GM23338 (cell line): ENCODE measurements around the gene CKLF.

Experiments
- EZH2 ChIP-seq: fragments of 200-600 bp; sonication (generic); IDR thresholded peaks from one replicate; pipeline ENCODE4 v1.8.0; 2017; ENCODE audit warnings: antibody characterized with exemption, mild to moderate bottlenecking, low read depth; ENCODE audit not compliant: unreplicated experiment
- TF ChIP-seq, protein P1 (sequence below), 2 experiments: fragments of 200-600 bp in 1 of 2; sonication (generic) in 1 of 2; conservative IDR thresholded peaks; 2 replicates each; pipeline versions ENCODE4 v1.5.1 to v1.6.1; 2016 to 2017; ENCODE audit warnings: antibody characterized with exemption in 2 of 2, low read depth in 2 of 2, mild to moderate bottlenecking in 2 of 2, moderate library complexity in 1 of 2

DNA sequence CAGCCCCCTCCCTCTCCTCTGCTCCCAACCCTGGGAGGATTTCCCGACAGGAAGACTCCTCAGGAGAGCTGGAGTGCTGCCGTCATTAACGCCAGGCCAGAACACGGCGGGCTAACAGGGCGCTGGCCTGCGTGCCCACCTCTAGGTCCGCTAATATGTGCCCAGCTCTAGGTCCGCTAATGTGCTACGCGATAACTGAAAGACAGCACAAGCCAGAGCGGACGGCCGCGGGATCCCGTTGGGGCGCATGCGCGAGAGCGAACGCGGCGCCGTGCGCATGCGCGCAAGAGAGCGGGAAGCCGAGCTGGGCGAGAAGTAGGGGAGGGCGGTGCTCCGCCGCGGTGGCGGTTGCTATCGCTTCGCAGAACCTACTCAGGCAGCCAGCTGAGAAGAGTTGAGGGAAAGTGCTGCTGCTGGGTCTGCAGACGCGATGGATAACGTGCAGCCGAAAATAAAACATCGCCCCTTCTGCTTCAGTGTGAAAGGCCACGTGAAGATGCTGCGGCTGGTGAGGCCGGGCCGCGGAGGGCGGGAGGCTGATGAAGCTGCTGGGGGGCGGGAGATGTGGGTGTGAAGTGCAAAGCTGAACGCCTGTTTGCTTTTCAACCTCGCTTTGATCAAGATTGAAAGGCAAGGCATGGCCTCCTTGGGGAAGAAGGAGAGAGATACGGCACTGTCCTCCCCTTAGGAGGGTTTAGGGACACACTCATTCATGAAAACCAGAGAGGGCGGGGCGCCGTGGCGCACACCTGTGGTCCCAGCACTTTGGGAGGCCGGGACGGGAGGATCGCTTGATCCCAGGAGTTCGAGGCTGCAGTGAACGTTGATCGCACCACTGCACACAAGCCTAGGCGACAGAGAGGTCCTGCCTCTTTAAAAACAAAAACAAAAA, at the start of gene CKLF:
- no peak for TF ChIP-seq EZH2
- TF ChIP-seq, protein P1, sequence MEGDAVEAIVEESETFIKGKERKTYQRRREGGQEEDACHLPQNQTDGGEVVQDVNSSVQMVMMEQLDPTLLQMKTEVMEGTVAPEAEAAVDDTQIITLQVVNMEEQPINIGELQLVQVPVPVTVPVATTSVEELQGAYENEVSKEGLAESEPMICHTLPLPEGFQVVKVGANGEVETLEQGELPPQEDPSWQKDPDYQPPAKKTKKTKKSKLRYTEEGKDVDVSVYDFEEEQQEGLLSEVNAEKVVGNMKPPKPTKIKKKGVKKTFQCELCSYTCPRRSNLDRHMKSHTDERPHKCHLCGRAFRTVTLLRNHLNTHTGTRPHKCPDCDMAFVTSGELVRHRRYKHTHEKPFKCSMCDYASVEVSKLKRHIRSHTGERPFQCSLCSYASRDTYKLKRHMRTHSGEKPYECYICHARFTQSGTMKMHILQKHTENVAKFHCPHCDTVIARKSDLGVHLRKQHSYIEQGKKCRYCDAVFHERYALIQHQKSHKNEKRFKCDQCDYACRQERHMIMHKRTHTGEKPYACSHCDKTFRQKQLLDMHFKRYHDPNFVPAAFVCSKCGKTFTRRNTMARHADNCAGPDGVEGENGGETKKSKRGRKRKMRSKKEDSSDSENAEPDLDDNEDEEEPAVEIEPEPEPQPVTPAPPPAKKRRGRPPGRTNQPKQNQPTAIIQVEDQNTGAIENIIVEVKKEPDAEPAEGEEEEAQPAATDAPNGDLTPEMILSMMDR (conservative IDR thresholded peaks at IDR 0.05; ENCODE audit: low read depth in 2 of 2) = no peak
